SK-N-SH (cell line): ENCODE results near the gene FAM174B.

ENCODE experiments used
- EP300 ChIP-seq, 2 experiments: IDR thresholded peaks; 2 replicates each; pipeline versions ENCODE4 v1.4.0 to v1.6.1; 2012; ENCODE audit warnings: borderline replicate concordance in 1 of 2, low read depth in 1 of 2, low read length in 1 of 2
- TF ChIP-seq, protein P1 (sequence below): fragments of 200-600 bp; sonication (generic); IDR thresholded peaks from 2 replicates; pipeline ENCODE4 v1.6.1; 2017; ENCODE audit warnings: antibody characterized with exemption, mild to moderate bottlenecking, moderate library complexity

- TF ChIP-seq, protein P1, sequence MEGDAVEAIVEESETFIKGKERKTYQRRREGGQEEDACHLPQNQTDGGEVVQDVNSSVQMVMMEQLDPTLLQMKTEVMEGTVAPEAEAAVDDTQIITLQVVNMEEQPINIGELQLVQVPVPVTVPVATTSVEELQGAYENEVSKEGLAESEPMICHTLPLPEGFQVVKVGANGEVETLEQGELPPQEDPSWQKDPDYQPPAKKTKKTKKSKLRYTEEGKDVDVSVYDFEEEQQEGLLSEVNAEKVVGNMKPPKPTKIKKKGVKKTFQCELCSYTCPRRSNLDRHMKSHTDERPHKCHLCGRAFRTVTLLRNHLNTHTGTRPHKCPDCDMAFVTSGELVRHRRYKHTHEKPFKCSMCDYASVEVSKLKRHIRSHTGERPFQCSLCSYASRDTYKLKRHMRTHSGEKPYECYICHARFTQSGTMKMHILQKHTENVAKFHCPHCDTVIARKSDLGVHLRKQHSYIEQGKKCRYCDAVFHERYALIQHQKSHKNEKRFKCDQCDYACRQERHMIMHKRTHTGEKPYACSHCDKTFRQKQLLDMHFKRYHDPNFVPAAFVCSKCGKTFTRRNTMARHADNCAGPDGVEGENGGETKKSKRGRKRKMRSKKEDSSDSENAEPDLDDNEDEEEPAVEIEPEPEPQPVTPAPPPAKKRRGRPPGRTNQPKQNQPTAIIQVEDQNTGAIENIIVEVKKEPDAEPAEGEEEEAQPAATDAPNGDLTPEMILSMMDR = no peak
- no peak for TF ChIP-seq EP300 (IDR thresholded peaks at IDR 0.05; ENCODE audit: borderline replicate concordance in 1 of 2, low read depth in 1 of 2, low read length in 1 of 2)
Measured at GRCh38 chr15:92661956-92662355, 6.4 kb upstream of the FAM174B start.
